Measurements from ENCODE around the gene CBLC. TPM values are rescaled to one million over a fixed set of nuclear protein-coding genes. Genes with fewer than 3 reads are reported as not detected.

The CBLC gene
- polyA plus RNA-seq, 1 experiment, result not detected

DNA sequence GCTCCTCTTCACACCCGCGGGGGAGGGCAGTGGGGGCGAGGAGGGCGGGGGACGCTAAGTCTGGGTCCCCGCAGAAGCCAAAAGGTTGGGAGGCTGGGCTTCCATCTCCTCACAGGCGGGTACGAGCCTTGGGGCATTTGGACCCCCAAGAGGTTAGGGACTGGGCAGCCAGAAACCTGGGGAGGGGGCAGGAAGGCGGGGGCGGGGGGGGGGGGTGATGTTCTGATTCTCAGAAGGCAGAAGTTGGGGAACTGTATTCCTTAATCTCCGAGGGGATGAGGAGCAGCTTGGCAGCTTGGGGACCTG lies 24.1 kb upstream of the CBLC start:
- TF ChIP-seq CTCF (IDR thresholded peaks at IDR 0.05; ENCODE audit: low read depth, low read length), result no peak
- Histone ChIP-seq H3K27me3 (ENCODE audit: control insufficient read depth, insufficient read depth, low read length) (no peaks in the 10 kb centered on the region), H3K9me3 (ENCODE audit: control insufficient read depth, insufficient read depth, low read length) (no peaks in the 10 kb centered on the region), H3K4me3 (ENCODE audit: low read depth, low read length) (peak overlapping the region; percentile 59), H3K27ac (ENCODE audit: low read depth, low read length) (peak overlapping the region; percentile 84)
- POLR2A ChIA-PET, result interaction anchor here (1.1 to 2.6 kb wide), 2 partner anchors 12 to 92 kb away, joined by 7 to 18 read pairs; no protein-coding TSS in a partner anchor
- no peak for DNase-seq (ENCODE audit: low read depth, low spot score)
- CTCF ChIA-PET, result interaction anchor here (1.0 to 2.1 kb wide), 3 partner anchors 18 to 92 kb away, joined by 3 to 16 read pairs (median 12); partner anchors contain the start of gene NECTIN2

GRCh38 chr19:44753932-44754749 lies 23.5 kb upstream of the CBLC start:
- peak; percentile 1; the same call in 1 of the 2 replicates for TF ChIP-seq CTCF (IDR thresholded peaks at IDR 0.05; ENCODE audit: low read depth, low read length)
- POLR2A ChIA-PET, result interaction anchor here (1.1 to 2.6 kb wide), 2 partner anchors 12 to 91 kb away, joined by 7 to 18 read pairs; no protein-coding TSS in a partner anchor
- H3K27me3 ChIP-seq (ENCODE audit: control insufficient read depth, insufficient read depth, low read length), result no peaks in the 10 kb centered on the region
- H3K4me3 ChIP-seq (ENCODE audit: low read depth, low read length), result peak overlapping the region; percentile 59
- no peaks in the 10 kb centered on the region for H3K9me3 ChIP-seq (ENCODE audit: control insufficient read depth, insufficient read depth, low read length)
- H3K27ac ChIP-seq (ENCODE audit: low read depth, low read length), result peak overlapping the region; percentile 84
- CTCF ChIA-PET, result interaction anchor here (1.0 to 2.1 kb wide), 4 partner anchors 17 to 92 kb away, joined by 3 to 16 read pairs (median 11); partner anchors contain the start of gene NECTIN2
- no peak for DNase-seq (ENCODE audit: low read depth, low spot score)

DNA sequence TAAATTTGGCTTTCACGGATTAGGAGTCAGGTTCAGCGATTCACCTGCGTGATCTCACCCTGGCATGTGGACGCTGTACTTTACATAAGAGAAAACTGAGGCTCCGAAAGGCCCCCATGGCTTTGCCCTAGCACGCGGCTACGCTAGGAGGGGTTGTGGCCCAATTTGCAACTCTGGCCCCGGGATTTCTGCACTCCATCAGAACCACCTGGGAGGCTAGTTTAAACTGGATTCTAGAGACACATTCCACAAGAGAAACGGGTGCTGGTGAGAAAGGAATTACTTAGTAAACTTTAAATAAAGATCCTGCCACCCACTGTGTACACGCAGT lies 23.0 kb upstream of the CBLC start:
- no peak for TF ChIP-seq CTCF (IDR thresholded peaks at IDR 0.05; ENCODE audit: low read depth, low read length)
- H3K27ac ChIP-seq (ENCODE audit: low read depth, low read length), result peak overlapping the region; percentile 84
- CTCF ChIA-PET, result interaction anchor here (0.5 to 2.1 kb wide), 6 partner anchors 16 to 91 kb away, joined by 3 to 13 read pairs (median 10); partner anchors contain the start of gene NECTIN2
- H3K9me3 ChIP-seq (ENCODE audit: control insufficient read depth, insufficient read depth, low read length), result no peaks in the 10 kb centered on the region
- peak overlapping the region; percentile 59 for H3K4me3 ChIP-seq (ENCODE audit: low read depth, low read length)
- POLR2A ChIA-PET, result interaction anchor here (1.1 to 2.6 kb wide), 2 partner anchors 13 to 91 kb away, joined by 7 to 18 read pairs; no protein-coding TSS in a partner anchor
- H3K27me3 ChIP-seq (ENCODE audit: control insufficient read depth, insufficient read depth, low read length), result no peaks in the 10 kb centered on the region
- no peak for DNase-seq (ENCODE audit: low read depth, low spot score)

- no peak for TF ChIP-seq CTCF (IDR thresholded peaks at IDR 0.05; ENCODE audit: low read depth, low read length)
- DNase-seq (ENCODE audit: low read depth, low spot score), result no peak
- no peaks in the 10 kb centered on the region for H3K9me3 ChIP-seq (ENCODE audit: control insufficient read depth, insufficient read depth, low read length)
- ChIA-PET POLR2A (interaction anchor here (2.6 kb wide), 1 partner anchor 13 kb away, joined by 18 read pairs; no protein-coding TSS in a partner anchor), CTCF (interaction anchor here (0.5 to 2.1 kb wide), 5 partner anchors 16 to 91 kb away, joined by 3 to 13 read pairs (median 9); partner anchors contain the start of gene NECTIN2)
- H3K27me3 ChIP-seq (ENCODE audit: control insufficient read depth, insufficient read depth, low read length), result no peaks in the 10 kb centered on the region
- no peak overlapping the region for H3K27ac ChIP-seq (ENCODE audit: low read depth, low read length)
- H3K4me3 ChIP-seq (ENCODE audit: low read depth, low read length), result no peak overlapping the region
Observed at GRCh38 chr19:44755219-44755618, 22.5 kb upstream of the CBLC start.

DNA sequence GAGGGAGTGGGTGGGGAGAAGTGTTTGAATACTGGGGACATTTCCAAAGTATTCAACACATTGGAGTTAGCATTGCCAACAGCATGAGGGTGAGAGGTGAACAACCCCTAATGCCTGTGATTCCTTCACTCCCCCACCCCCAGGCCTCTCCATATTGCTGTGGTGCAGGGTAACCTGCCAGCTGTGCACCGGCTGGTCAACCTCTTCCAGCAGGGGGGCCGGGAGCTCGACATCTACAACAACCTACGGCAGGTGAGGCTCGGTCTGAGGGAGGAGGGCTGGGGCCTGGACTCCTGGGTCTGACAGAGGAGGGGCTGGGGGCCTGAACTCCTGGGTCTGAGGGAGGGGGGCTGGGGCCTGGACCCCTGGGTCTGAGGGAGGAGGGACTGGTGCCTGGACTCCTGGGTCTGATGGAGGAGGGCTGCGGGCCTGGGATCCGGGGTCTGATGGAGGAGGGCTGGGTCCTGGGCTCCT lies 21.6 kb upstream of the CBLC start:
- no peak for DNase-seq (ENCODE audit: low read depth, low spot score)

More for the DNA sequence above, 21.6 kb upstream of the CBLC start:
- Histone ChIP-seq H3K27ac (ENCODE audit: low read depth, low read length) (no peak overlapping the region), H3K27me3 (ENCODE audit: control insufficient read depth, insufficient read depth, low read length) (no peaks in the 10 kb centered on the region), H3K9me3 (ENCODE audit: control insufficient read depth, insufficient read depth, low read length) (no peaks in the 10 kb centered on the region), H3K4me3 (ENCODE audit: low read depth, low read length) (no peak overlapping the region)
- POLR2A ChIA-PET, result interaction anchor here (0.6 kb wide), 1 partner anchor 20 kb away, joined by 3 read pairs; no protein-coding TSS in a partner anchor
- CTCF ChIA-PET, result interaction anchor here (0.6 to 2.1 kb wide), 4 partner anchors 15 to 90 kb away, joined by 3 to 13 read pairs (median 7); partner anchors contain the start of gene NECTIN2
- TF ChIP-seq CTCF (IDR thresholded peaks at IDR 0.05; ENCODE audit: low read depth, low read length), result no peak
